ENCODE results near the gene TSC2.

DNA sequence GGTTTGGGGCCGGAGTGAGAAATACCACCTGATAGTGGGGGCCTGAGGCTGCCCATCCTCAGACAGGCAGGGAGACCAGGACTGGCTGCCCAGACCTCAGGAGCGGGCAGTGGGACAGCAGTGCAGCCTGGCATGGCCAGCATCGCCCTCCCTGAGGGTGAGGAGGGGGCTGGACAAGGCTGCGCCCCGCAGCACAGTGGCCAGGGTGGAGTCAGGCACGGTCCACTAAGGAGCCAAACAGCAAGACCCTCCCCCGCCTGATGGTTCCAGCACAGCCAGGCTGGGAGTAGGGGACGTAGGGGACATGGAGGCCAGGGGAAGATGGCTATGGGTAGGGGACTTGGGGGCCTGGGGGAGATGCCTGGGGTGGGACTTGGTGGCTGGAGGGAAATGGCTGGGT, 41.5 kb upstream of the TSC2 start:
- TF ChIP-seq, protein P1, sequence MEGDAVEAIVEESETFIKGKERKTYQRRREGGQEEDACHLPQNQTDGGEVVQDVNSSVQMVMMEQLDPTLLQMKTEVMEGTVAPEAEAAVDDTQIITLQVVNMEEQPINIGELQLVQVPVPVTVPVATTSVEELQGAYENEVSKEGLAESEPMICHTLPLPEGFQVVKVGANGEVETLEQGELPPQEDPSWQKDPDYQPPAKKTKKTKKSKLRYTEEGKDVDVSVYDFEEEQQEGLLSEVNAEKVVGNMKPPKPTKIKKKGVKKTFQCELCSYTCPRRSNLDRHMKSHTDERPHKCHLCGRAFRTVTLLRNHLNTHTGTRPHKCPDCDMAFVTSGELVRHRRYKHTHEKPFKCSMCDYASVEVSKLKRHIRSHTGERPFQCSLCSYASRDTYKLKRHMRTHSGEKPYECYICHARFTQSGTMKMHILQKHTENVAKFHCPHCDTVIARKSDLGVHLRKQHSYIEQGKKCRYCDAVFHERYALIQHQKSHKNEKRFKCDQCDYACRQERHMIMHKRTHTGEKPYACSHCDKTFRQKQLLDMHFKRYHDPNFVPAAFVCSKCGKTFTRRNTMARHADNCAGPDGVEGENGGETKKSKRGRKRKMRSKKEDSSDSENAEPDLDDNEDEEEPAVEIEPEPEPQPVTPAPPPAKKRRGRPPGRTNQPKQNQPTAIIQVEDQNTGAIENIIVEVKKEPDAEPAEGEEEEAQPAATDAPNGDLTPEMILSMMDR (IDR thresholded peaks at IDR 0.05), result no peak
- TF ChIP-seq POLR2A (IDR thresholded peaks at IDR 0.05), result no peak
